Measurements from ENCODE around the gene FLT1. TPM values are rescaled to one million over a fixed set of nuclear protein-coding genes. Genes with fewer than 3 reads are reported as not detected.

FLT1 gene
- total and polyA plus RNA-seq, 3 experiments from 2014 or later = 2.4 to 2.7 TPM; not detected in 1

GRCh38 chr13:28353679-28354078 lies 141.2 kb downstream of the FLT1 start:
- DNase-seq = no peak
- ChIA-PET CTCF (no interaction called here), POLR2A (no interaction called here)
- no peak overlapping the region for H3K4me3 ChIP-seq (ENCODE audit: low read length)
- H3K27me3 ChIP-seq (ENCODE audit: insufficient read depth, low read length, poor library complexity, severe bottlenecking) = no peaks in the 10 kb centered on the region
- Mint-ChIP-seq H3K27me3 (peaks cover 1 to 3% of the 10 kb centered on the region in 2 donors), H3K4me1 (peaks cover 15 to 28% (median 23%) of the 10 kb centered on the region in 3 donors), H3K9me3 (no peaks in the 10 kb centered on the region), H3K36me3 (no peaks in the 10 kb centered on the region), H3K4me3 (peak overlapping the region in 1 of 7 donors; percentile 36), H3K27ac (peak overlapping the region in 4 of 8 donors; percentile 7 to 37 (median 28))
- no peaks in the 10 kb centered on the region for H3K36me3 ChIP-seq (ENCODE audit: insufficient read depth, low read length)
- no peaks in the 10 kb centered on the region for H3K9me3 ChIP-seq (ENCODE audit: low read length)
- H3K27ac ChIP-seq (ENCODE audit: low read depth, low read length) = no peak overlapping the region
- H3K4me1 ChIP-seq (ENCODE audit: insufficient read depth, low read length) = peaks cover 6% of the 10 kb centered on the region

GRCh38 chr13:28349907-28350654 lies 144.8 kb downstream of the FLT1 start:
- peaks cover 3 to 25% (median 5%) of the 10 kb centered on the region in 3 donors for H3K4me1 Mint-ChIP-seq
- H3K27ac Mint-ChIP-seq = no peak overlapping the region
- no peak overlapping the region for H3K4me3 Mint-ChIP-seq
- no peaks in the 10 kb centered on the region for H3K36me3 Mint-ChIP-seq
- Histone ChIP-seq H3K4me1 (ENCODE audit: insufficient read depth, low read length) (peaks cover 5% of the 10 kb centered on the region), H3K27ac (ENCODE audit: low read depth, low read length) (no peak overlapping the region), H3K36me3 (ENCODE audit: insufficient read depth, low read length) (no peaks in the 10 kb centered on the region), H3K27me3 (ENCODE audit: insufficient read depth, low read length, poor library complexity, severe bottlenecking) (no peaks in the 10 kb centered on the region), H3K4me3 (ENCODE audit: low read length) (no peak overlapping the region), H3K9me3 (ENCODE audit: low read length) (no peaks in the 10 kb centered on the region)
- ChIA-PET POLR2A (no interaction called here), CTCF (interaction anchor here (1.2 kb wide), 1 partner anchor 26 kb away, joined by 3 read pairs; no protein-coding TSS in a partner anchor)
- peaks cover 5 to 14% of the 10 kb centered on the region in 2 donors for H3K27me3 Mint-ChIP-seq
- H3K9me3 Mint-ChIP-seq = no peaks in the 10 kb centered on the region
- no peak for DNase-seq

GRCh38 chr13:28349371-28349770 lies 145.6 kb downstream of the FLT1 start:
- ChIA-PET CTCF (interaction anchor here (1.2 kb wide), 1 partner anchor 26 kb away, joined by 3 read pairs; no protein-coding TSS in a partner anchor), POLR2A (no interaction called here)
- Mint-ChIP-seq H3K4me3 (no peak overlapping the region), H3K4me1 (peaks cover 3 to 19% (median 5%) of the 10 kb centered on the region in 3 donors), H3K9me3 (no peaks in the 10 kb centered on the region), H3K27ac (no peak overlapping the region), H3K36me3 (no peaks in the 10 kb centered on the region), H3K27me3 (peaks cover 5 to 18% of the 10 kb centered on the region in 2 donors)
- Histone ChIP-seq H3K27me3 (ENCODE audit: insufficient read depth, low read length, poor library complexity, severe bottlenecking) (no peaks in the 10 kb centered on the region), H3K4me1 (ENCODE audit: insufficient read depth, low read length) (peaks cover 5% of the 10 kb centered on the region), H3K36me3 (ENCODE audit: insufficient read depth, low read length) (no peaks in the 10 kb centered on the region), H3K4me3 (ENCODE audit: low read length) (no peak overlapping the region), H3K9me3 (ENCODE audit: low read length) (no peaks in the 10 kb centered on the region), H3K27ac (ENCODE audit: low read depth, low read length) (no peak overlapping the region)
- no peak for DNase-seq

GRCh38 chr13:28347456-28348371 lies 147.2 kb downstream of the FLT1 start:
- H3K9me3 ChIP-seq (ENCODE audit: low read length) = no peaks in the 10 kb centered on the region
- POLR2A ChIA-PET = no interaction called here
- no peak overlapping the region for H3K4me3 Mint-ChIP-seq
- no peaks in the 10 kb centered on the region for H3K36me3 Mint-ChIP-seq
- H3K36me3 ChIP-seq (ENCODE audit: insufficient read depth, low read length) = no peaks in the 10 kb centered on the region
- no peak overlapping the region for H3K27ac ChIP-seq (ENCODE audit: low read depth, low read length)
- H3K4me3 ChIP-seq (ENCODE audit: low read length) = no peak overlapping the region
- H3K27me3 Mint-ChIP-seq = peaks cover 7 to 25% of the 10 kb centered on the region in 2 donors
- DNase-seq = no peak
- H3K9me3 Mint-ChIP-seq = no peaks in the 10 kb centered on the region
- peaks cover 5% of the 10 kb centered on the region for H3K4me1 ChIP-seq (ENCODE audit: insufficient read depth, low read length)
- CTCF ChIA-PET = no interaction called here
- no peak overlapping the region for H3K27ac Mint-ChIP-seq
- H3K4me1 Mint-ChIP-seq = peaks cover 3 to 16% (median 5%) of the 10 kb centered on the region in 3 donors
- no peaks in the 10 kb centered on the region for H3K27me3 ChIP-seq (ENCODE audit: insufficient read depth, low read length, poor library complexity, severe bottlenecking)

GRCh38 chr13:28346154-28346553 lies 148.8 kb downstream of the FLT1 start:
- Histone ChIP-seq H3K4me3 (ENCODE audit: low read length) (no peak overlapping the region), H3K4me1 (ENCODE audit: insufficient read depth, low read length) (peaks cover 5% of the 10 kb centered on the region), H3K9me3 (ENCODE audit: low read length) (no peaks in the 10 kb centered on the region), H3K27me3 (ENCODE audit: insufficient read depth, low read length, poor library complexity, severe bottlenecking) (no peaks in the 10 kb centered on the region), H3K36me3 (ENCODE audit: insufficient read depth, low read length) (no peaks in the 10 kb centered on the region), H3K27ac (ENCODE audit: low read depth, low read length) (no peak overlapping the region)
- Mint-ChIP-seq H3K9me3 (no peaks in the 10 kb centered on the region), H3K27ac (peak overlapping the region in 1 of 8 donors; percentile 72), H3K36me3 (no peaks in the 10 kb centered on the region), H3K4me3 (no peak overlapping the region), H3K4me1 (peaks cover 3 to 16% (median 5%) of the 10 kb centered on the region in 3 donors), H3K27me3 (peaks cover 7 to 21% of the 10 kb centered on the region in 2 donors)
- POLR2A ChIA-PET = no interaction called here
- CTCF ChIA-PET = no interaction called here
- no peak for DNase-seq

- Histone ChIP-seq H3K9me3 (ENCODE audit: low read length) (no peaks in the 10 kb centered on the region), H3K4me1 (ENCODE audit: insufficient read depth, low read length) (peaks cover 5% of the 10 kb centered on the region), H3K4me3 (ENCODE audit: low read length) (no peak overlapping the region), H3K27me3 (ENCODE audit: insufficient read depth, low read length, poor library complexity, severe bottlenecking) (no peaks in the 10 kb centered on the region), H3K27ac (ENCODE audit: low read depth, low read length) (no peak overlapping the region), H3K36me3 (ENCODE audit: insufficient read depth, low read length) (no peaks in the 10 kb centered on the region)
- Mint-ChIP-seq H3K27me3 (peaks cover 7 to 22% of the 10 kb centered on the region in 2 donors), H3K4me3 (no peak overlapping the region), H3K9me3 (no peaks in the 10 kb centered on the region), H3K27ac (no peak overlapping the region), H3K4me1 (peaks cover 3 to 16% (median 5%) of the 10 kb centered on the region in 3 donors), H3K36me3 (no peaks in the 10 kb centered on the region)
- no peak for DNase-seq
- ChIA-PET POLR2A (no interaction called here), CTCF (no interaction called here)
These were observed 150.8 kb downstream of the FLT1 start for GRCh38 chr13:28344163-28344562.

GRCh38 chr13:28342251-28342650 lies 152.7 kb downstream of the FLT1 start:
- no peaks in the 10 kb centered on the region for H3K27me3 ChIP-seq (ENCODE audit: insufficient read depth, low read length, poor library complexity, severe bottlenecking)
- ChIA-PET POLR2A (no interaction called here), CTCF (no interaction called here)
- no peaks in the 10 kb centered on the region for H3K36me3 Mint-ChIP-seq
- no peaks in the 10 kb centered on the region for H3K9me3 ChIP-seq (ENCODE audit: low read length)
- H3K4me3 Mint-ChIP-seq = no peak overlapping the region
- DNase-seq = no peak
- H3K27ac ChIP-seq (ENCODE audit: low read depth, low read length) = no peak overlapping the region
- no peaks in the 10 kb centered on the region for H3K9me3 Mint-ChIP-seq
- H3K27ac Mint-ChIP-seq = no peak overlapping the region
- no peaks in the 10 kb centered on the region for H3K4me1 ChIP-seq (ENCODE audit: insufficient read depth, low read length)
- H3K27me3 Mint-ChIP-seq = peaks cover 10 to 29% of the 10 kb centered on the region in 2 donors
- H3K36me3 ChIP-seq (ENCODE audit: insufficient read depth, low read length) = no peaks in the 10 kb centered on the region
- peaks cover 0 to 5% (median 0%) of the 10 kb centered on the region in 3 donors for H3K4me1 Mint-ChIP-seq
- no peak overlapping the region for H3K4me3 ChIP-seq (ENCODE audit: low read length)

- Mint-ChIP-seq H3K4me1 (no peaks in the 10 kb centered on the region), H3K27me3 (peaks cover 6 to 25% of the 10 kb centered on the region in 2 donors), H3K9me3 (no peaks in the 10 kb centered on the region), H3K4me3 (no peak overlapping the region), H3K27ac (no peak overlapping the region), H3K36me3 (no peaks in the 10 kb centered on the region)
- H3K9me3 ChIP-seq (ENCODE audit: low read length) = no peaks in the 10 kb centered on the region
- no peak overlapping the region for H3K4me3 ChIP-seq (ENCODE audit: low read length)
- no peaks in the 10 kb centered on the region for H3K4me1 ChIP-seq (ENCODE audit: insufficient read depth, low read length)
- CTCF ChIA-PET = no interaction called here
- DNase-seq = no peak
- H3K27me3 ChIP-seq (ENCODE audit: insufficient read depth, low read length, poor library complexity, severe bottlenecking) = no peaks in the 10 kb centered on the region
- no peak overlapping the region for H3K27ac ChIP-seq (ENCODE audit: low read depth, low read length)
- POLR2A ChIA-PET = no interaction called here
- H3K36me3 ChIP-seq (ENCODE audit: insufficient read depth, low read length) = no peaks in the 10 kb centered on the region
These were observed 154.6 kb downstream of the FLT1 start for GRCh38 chr13:28340272-28340793.

All from CD8-positive, alpha-beta memory T cell (primary cell).